CD4-positive, CD25-positive, alpha-beta regulatory T cell (primary cell): ENCODE results near the gene RTL10. TPM values are rescaled to one million over a fixed set of nuclear protein-coding genes. Genes with fewer than 3 reads are reported as not detected.

Experiments used
- ATAC-seq, 2 donors: fragments of 150-1000 bp; cut with Tn5 transposase; one replicate each; pipeline ENCODE4 v1.10.0; 2021; ENCODE audit warnings: low read depth in 2 of 2, moderate number of reproducible peaks in 2 of 2, moderate library complexity in 1 of 2
- DNase-seq, 3 donors: peaks; one replicate each; pipeline versions ENCODE4 v3.0.0 to v3.0.0-alpha.2; 2012 to 2022; ENCODE audit warnings: mixed read lengths in 1 of 3
- H3K27ac ChIP-seq: one replicate; pipeline ENCODE4 v1.7.0; 2013; ENCODE audit warnings: mild to moderate bottlenecking, low read length; ENCODE audit not compliant: insufficient read depth, poor library complexity, severe bottlenecking
- H3K27me3 ChIP-seq: one replicate; pipeline ENCODE4 v1.7.0; 2013; ENCODE audit warnings: low read length; ENCODE audit not compliant: control insufficient read depth, insufficient read depth
- H3K36me3 ChIP-seq: one replicate; pipeline ENCODE4 v1.7.0; 2013; ENCODE audit warnings: mild to moderate bottlenecking, low read length, moderate library complexity; ENCODE audit not compliant: control insufficient read depth, insufficient read depth
- H3K4me1 ChIP-seq: 2 replicates; pipeline ENCODE4 v1.7.0; 2013; ENCODE audit warnings: mild to moderate bottlenecking, low read length; ENCODE audit not compliant: insufficient read depth, control insufficient read depth, poor library complexity, severe bottlenecking
- H3K4me3 ChIP-seq: one replicate; pipeline ENCODE4 v1.7.0; 2013; ENCODE audit warnings: low read depth, mild to moderate bottlenecking, low read length, moderate library complexity
- H3K9me3 ChIP-seq, 2 experiments: 1 replicate in 1 of 2; 2 replicates in 1 of 2; pipeline ENCODE4 v1.7.0; 2013; ENCODE audit warnings: low read length in 2 of 2, mild to moderate bottlenecking in 1 of 2, moderate library complexity in 1 of 2; ENCODE audit not compliant: control insufficient read depth in 2 of 2
- H3K27ac Mint-ChIP-seq, 3 donors: one replicate each; pipeline ENCODE4 v1.8.0; 2020 to 2022; ENCODE audit warnings: mild to moderate bottlenecking in 3 of 3, mixed read lengths in 3 of 3, moderate library complexity in 2 of 3
- H3K27me3 Mint-ChIP-seq: one replicate; pipeline ENCODE4 v1.8.0; 2022; ENCODE audit warnings: mild to moderate bottlenecking, mixed read lengths
- H3K36me3 Mint-ChIP-seq: one replicate; pipeline ENCODE4 v1.8.0; 2020; ENCODE audit warnings: mixed read lengths
- H3K4me1 Mint-ChIP-seq, 4 donors: one replicate each; pipeline ENCODE4 v1.8.0; 2020 to 2022; ENCODE audit warnings: mixed read lengths in 4 of 4, mild to moderate bottlenecking in 1 of 4
- H3K4me3 Mint-ChIP-seq, 4 donors: one replicate each; pipeline ENCODE4 v1.8.0; 2020 to 2022; ENCODE audit warnings: mild to moderate bottlenecking in 4 of 4, mixed read lengths in 4 of 4, moderate library complexity in 3 of 4
- H3K9me3 Mint-ChIP-seq, 7 donors: one replicate each; pipeline ENCODE4 v1.8.0; 2020 to 2022; ENCODE audit warnings: mixed read lengths in 7 of 7, mild to moderate bottlenecking in 3 of 7, moderate library complexity in 2 of 7
- polyA plus RNA-seq, 4 donors: library from polyadenylated mRNA; unstranded; fragments of 300-500 nt; fragmentation: Illumina TruSeq; gene quantifications; one replicate each; pipeline ENCODE4 v1.2.3, GENCODE V29; 2021
- total RNA-seq: library from RNA; stranded (reverse); gene quantifications from one replicate; pipeline ENCODE4 v1.2.3, GENCODE V29; 2022

RTL10 gene
- total and polyA plus RNA-seq, 5 donors from 2014 or later, result 7.5 to 18.8 (median 12.2) TPM

DNA sequence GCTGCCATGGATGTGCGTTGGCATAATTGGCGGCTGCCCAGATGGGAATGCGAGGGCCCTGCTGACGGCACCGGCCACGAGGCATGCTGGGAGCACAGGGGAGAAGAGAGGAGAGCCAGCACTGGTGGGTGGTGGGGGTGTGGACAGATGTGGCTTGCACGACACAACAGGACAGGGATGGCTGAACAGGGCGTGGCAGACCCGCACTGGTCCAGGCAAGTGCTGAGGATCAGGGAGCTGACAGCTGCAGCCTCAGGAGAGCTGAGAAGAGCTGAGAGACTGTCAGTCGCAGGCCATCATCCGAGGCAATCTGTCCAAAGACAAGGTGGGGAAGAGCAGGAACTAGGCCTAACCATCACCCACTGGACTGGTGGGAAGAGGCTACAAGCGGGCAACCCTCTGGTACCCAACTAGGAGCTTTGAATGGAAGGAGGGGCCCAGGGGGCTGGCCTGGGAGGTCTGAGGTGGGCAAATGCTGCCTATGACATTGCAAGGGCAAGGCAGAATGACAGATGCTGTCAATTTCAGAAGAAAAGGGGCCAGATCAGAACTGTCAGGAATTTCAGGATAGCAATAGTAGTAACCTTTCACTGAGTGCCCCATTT lies 2.4 kb downstream of the RTL10 start:
- Mint-ChIP-seq H3K9me3 (peaks cover 0 to 1% (median 0%) of the 10 kb centered on the region in 7 donors), H3K27ac (peak overlapping the region; percentile 50 to 97 (median 95)), H3K4me1 (peaks cover 8 to 66% (median 39%) of the 10 kb centered on the region in 4 donors), H3K36me3 (peaks cover 12% of the 10 kb centered on the region), H3K27me3 (no peaks in the 10 kb centered on the region), H3K4me3 (peak overlapping the region; percentile 93 to 99 (median 97))
- peaks cover 16% of the 10 kb centered on the region for H3K36me3 ChIP-seq
- no peak for DNase-seq
- peak overlapping the region; percentile 74 for H3K4me3 ChIP-seq
- no peaks in the 10 kb centered on the region for H3K27me3 ChIP-seq
- H3K9me3 ChIP-seq, result no peaks in the 10 kb centered on the region
- no peak overlapping the region for H3K27ac ChIP-seq
- no peak for ATAC-seq
- peaks cover 53% of the 10 kb centered on the region for H3K4me1 ChIP-seq

DNA sequence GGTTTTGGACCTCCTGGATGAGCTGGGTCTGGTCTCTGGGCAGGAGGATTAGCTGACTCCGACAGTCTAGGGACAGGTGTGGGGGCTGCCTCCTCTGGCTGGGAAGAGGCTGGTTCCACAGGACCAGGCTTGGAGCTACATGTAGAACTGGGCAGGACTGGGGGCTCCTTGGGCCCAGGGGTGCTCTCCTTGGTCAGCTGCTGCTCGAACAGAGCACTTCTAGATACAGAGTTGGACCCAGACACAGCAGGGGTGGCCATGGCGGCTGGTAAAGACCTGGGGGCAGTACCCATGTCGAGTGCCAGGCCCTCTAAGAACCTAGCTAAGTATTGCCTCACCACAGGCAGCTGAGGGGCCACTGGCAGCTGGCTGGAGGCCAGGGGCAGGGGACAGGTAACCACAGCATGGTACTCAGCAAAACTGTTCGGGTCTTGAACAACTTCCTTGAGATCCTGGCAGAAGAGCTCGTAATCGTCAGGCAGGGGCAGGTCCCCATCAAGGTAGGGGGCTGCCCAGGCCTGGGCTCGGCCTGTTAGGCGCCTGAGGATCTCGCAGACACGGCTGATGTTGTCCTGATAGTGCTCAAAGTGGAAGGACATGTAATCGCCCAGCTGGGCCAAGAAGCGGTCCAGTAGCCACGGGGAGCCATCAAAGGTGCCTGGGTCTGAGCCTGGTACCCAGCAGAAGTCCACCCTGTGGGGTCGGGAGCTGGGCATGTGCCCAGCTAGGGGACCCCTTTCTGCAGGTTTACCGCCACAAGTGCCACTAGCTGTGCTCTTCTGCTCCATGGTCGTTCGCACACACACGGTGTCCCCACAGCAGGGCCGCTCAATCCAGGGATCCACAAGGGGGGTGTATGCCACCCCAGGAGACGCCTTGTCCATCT lies 3.1 kb downstream of the RTL10 start:
- Histone ChIP-seq H3K4me3 (no peak overlapping the region), H3K9me3 (no peaks in the 10 kb centered on the region), H3K4me1 (peaks cover 47% of the 10 kb centered on the region), H3K36me3 (peaks cover 20% of the 10 kb centered on the region), H3K27ac (no peak overlapping the region), H3K27me3 (no peaks in the 10 kb centered on the region)
- peaks cover 13% of the 10 kb centered on the region for H3K36me3 Mint-ChIP-seq
- DNase-seq (no peak), ATAC-seq (no peak)
- H3K4me3 Mint-ChIP-seq, result peak overlapping the region; percentile 23 to 99 (median 95)
- H3K9me3 Mint-ChIP-seq, result peaks cover 0 to 1% (median 0%) of the 10 kb centered on the region in 7 donors
- no peak overlapping the region for H3K27ac Mint-ChIP-seq
- H3K4me1 Mint-ChIP-seq, result peaks cover 8 to 63% (median 36%) of the 10 kb centered on the region in 4 donors
- H3K27me3 Mint-ChIP-seq, result no peaks in the 10 kb centered on the region

DNA sequence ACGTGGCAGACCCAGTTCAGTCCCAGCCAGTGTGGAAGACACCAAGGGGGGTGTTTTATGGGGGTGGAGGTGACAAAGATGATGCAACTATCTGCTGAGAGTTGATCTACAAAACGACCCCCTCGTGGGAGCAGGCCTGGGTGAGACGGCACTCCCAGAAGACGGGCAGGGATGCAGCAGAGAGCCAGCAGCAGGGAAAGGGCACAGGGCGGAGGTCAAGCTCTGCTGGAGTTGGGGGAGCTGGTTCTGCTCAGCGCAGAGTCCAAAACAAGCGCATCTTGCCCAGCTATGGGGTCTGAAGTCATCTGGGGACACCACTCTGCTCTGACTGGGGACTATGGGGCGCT lies 3.9 kb downstream of the RTL10 start:
- Mint-ChIP-seq H3K4me3 (peak overlapping the region in 2 of 4 donors; percentile 47 to 87), H3K27me3 (no peaks in the 10 kb centered on the region), H3K9me3 (peaks cover 0 to 1% (median 0%) of the 10 kb centered on the region in 7 donors), H3K36me3 (peaks cover 13% of the 10 kb centered on the region), H3K4me1 (peaks cover 8 to 64% (median 38%) of the 10 kb centered on the region in 4 donors), H3K27ac (peak overlapping the region in 1 of 3 donors; percentile 59)
- Histone ChIP-seq H3K4me3 (no peak overlapping the region), H3K36me3 (peaks cover 20% of the 10 kb centered on the region), H3K4me1 (peaks cover 41% of the 10 kb centered on the region), H3K27me3 (no peaks in the 10 kb centered on the region), H3K9me3 (no peaks in the 10 kb centered on the region), H3K27ac (no peak overlapping the region)
- DNase-seq (no peak), ATAC-seq (no peak)

DNA sequence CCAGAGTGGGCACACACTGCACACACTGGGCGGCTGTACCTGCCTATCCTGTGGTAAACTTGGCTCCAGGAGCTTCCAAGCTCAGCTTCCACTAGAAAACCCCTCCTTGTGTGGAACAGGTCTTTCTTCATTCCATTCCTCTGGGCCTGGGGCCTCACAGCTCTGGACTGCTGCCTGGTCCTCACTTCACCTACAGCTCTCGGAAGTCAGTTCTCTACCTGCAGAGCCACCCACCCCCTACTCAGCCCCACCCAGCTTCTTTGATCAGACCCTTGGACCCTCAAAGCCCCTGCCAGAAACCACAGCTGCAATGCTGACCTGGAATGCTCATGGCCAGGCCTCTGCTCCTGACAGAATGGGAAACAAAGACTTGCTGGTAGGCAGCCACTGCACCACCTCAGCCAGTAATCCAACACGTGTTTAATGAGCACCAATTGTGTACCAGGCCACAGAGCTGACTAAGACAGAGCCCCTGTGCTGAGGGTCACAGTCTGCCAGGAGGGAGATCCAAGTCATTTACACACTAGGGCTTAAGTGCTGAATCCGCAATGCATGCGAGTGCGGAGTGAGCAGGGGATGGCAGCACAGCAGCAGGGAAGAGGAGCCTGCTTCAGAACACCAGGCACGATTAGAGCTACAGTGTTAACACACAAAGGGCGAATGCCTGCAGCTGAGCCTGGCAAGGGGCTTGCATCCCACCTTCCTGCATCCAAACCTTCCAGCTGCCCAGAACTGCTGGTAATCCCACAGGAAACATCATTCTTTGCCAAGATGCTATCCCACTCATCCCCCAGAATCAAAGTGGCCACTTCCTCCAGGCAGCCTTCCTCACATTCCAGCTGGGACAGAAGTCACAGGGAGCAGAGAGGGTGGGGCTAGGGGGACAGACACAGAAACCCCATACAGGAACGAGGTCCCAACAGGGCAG lies 4.6 kb downstream of the RTL10 start:
- Histone ChIP-seq H3K27me3 (no peaks in the 10 kb centered on the region), H3K4me1 (peaks cover 41% of the 10 kb centered on the region), H3K9me3 (no peaks in the 10 kb centered on the region), H3K4me3 (no peak overlapping the region), H3K36me3 (peaks cover 20% of the 10 kb centered on the region), H3K27ac (no peak overlapping the region)
- DNase-seq (no peak), ATAC-seq (no peak)
- Mint-ChIP-seq H3K27ac (peak overlapping the region in 2 of 3 donors; percentile 59 to 88), H3K36me3 (peaks cover 13% of the 10 kb centered on the region), H3K4me3 (peak overlapping the region in 2 of 4 donors; percentile 47 to 87), H3K27me3 (no peaks in the 10 kb centered on the region), H3K4me1 (peaks cover 8 to 68% (median 38%) of the 10 kb centered on the region in 4 donors), H3K9me3 (peaks cover 0 to 1% (median 0%) of the 10 kb centered on the region in 7 donors)

DNA sequence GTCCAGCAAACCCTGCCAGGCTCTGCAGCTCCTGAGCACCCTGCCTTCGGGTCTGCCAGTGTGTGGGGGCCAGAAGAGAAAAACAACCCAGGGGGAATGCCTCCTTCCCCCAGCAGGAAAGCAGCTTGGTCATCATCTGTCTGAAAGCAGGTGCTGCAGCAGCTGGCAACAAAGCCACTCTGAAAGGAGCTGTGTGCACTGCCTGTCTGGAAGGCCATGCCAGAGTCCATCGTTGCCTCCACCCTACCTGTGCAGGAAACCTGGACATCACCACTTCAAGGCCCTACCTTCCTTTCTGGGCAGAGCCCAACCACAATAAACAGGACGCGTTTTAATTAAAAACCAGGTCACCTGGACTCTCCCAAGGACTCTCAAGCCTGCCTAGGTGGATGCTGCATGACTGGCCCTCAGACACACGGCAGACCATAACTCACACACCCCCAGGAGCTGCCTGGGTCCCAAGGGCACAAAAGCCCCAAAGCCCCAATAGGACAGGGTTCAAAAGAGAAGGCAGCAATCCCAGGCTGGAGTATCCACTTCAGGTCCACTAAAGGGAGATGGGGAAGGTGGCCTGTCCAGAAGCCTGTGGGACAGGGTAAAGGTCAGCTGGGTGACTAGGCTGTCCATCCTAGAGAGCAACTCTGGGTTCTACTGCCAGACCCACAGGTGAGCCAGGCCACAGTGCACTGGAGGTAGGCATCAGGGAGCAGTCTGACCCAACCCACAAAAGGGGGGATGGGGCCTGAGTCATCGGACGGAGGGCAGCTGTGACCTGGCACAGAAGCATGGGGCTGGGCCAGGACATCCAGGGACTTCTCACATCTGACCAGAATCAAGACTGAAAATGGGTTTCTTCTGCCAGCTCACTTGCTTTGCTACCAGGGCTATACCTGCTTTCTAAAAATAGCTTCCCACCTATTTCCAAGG lies 6.1 kb downstream of the RTL10 start:
- H3K36me3 Mint-ChIP-seq, result peaks cover 13% of the 10 kb centered on the region
- Histone ChIP-seq H3K4me3 (no peak overlapping the region), H3K27me3 (no peaks in the 10 kb centered on the region), H3K36me3 (peaks cover 20% of the 10 kb centered on the region), H3K27ac (no peak overlapping the region), H3K9me3 (no peaks in the 10 kb centered on the region), H3K4me1 (peaks cover 47% of the 10 kb centered on the region)
- H3K4me1 Mint-ChIP-seq, result peaks cover 7 to 75% (median 39%) of the 10 kb centered on the region in 4 donors
- H3K27ac Mint-ChIP-seq, result no peak overlapping the region
- ATAC-seq, result no peak
- H3K4me3 Mint-ChIP-seq, result peak overlapping the region in 1 of 4 donors; percentile 47
- no peak for DNase-seq
- peaks cover 0 to 1% (median 0%) of the 10 kb centered on the region in 7 donors for H3K9me3 Mint-ChIP-seq
- no peaks in the 10 kb centered on the region for H3K27me3 Mint-ChIP-seq

DNA sequence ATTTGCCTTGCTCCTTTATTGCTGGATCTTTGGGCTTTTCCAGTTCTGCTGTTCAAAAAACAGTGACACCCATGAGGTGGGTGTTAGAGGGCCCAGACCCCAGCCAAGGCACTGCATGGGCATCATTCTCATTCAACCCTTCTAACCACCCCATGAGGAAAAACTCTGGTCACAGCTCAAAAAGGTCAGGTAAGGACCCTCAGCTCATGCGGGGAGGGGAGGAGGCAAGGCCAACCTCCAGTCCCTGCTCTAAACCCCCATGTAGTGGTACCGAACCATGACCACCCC lies 7.4 kb downstream of the RTL10 start:
- Histone ChIP-seq H3K9me3 (no peaks in the 10 kb centered on the region), H3K36me3 (peaks cover 19% of the 10 kb centered on the region), H3K4me1 (peaks cover 36% of the 10 kb centered on the region), H3K27ac (no peak overlapping the region), H3K4me3 (no peak overlapping the region), H3K27me3 (no peaks in the 10 kb centered on the region)
- Mint-ChIP-seq H3K27me3 (no peaks in the 10 kb centered on the region), H3K36me3 (peaks cover 13% of the 10 kb centered on the region), H3K4me3 (peak overlapping the region in 1 of 4 donors; percentile 49), H3K4me1 (peaks cover 0 to 62% (median 27%) of the 10 kb centered on the region in 4 donors), H3K27ac (no peak overlapping the region), H3K9me3 (peaks cover 0 to 1% (median 0%) of the 10 kb centered on the region in 7 donors)
- no peak for ATAC-seq
- DNase-seq, result no peak
